Measurements from ENCODE around the gene LRRC73. TPM values are rescaled to one million over a fixed set of nuclear protein-coding genes. Genes with fewer than 3 reads are reported as not detected.
A peak's percentile ranks its signal among the peaks of the same experiment; 100 is the strongest.
"Not testable (repeated sequence)": the region's sequence is repeated elsewhere in the genome, so short reads cannot be mapped to it uniquely, and the experiment has no call there.

The LRRC73 gene, protein sequence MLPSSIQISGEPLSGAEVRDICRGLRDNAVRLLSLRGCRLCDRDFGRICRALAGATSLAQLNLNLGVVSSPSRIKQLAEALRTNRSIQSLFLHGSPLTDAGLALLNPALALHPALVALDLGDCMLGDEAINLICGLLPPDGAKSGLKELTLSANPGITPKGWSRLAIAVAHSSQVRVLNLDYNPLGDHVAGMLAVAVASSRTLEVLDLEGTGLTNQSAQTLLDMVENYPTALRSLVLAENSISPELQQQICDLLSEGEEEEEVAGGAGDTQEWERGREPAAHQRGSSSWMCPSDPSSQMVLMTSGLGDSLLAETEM
- 0.22 and 0.75 TPM in 2 replicates for total RNA-seq (2014; rRNA removed)
- percentile 33 among the genes with signal in this experiment for Bru-seq, nascent RNA
- percentile 22 among the genes with signal in this experiment for BruChase-seq, experiment 1, labeled RNA remaining after a 6-hour chase
- BruChase-seq, experiment 2, labeled RNA remaining after a 2-hour chase, result percentile 32 among the genes with signal in this experiment
- long read RNA-seq, partial matches to known transcripts, result 1 of 1 reads
- long read RNA-seq, other reads (novel, unspliced or antisense), result 0 of 1 reads

DNA sequence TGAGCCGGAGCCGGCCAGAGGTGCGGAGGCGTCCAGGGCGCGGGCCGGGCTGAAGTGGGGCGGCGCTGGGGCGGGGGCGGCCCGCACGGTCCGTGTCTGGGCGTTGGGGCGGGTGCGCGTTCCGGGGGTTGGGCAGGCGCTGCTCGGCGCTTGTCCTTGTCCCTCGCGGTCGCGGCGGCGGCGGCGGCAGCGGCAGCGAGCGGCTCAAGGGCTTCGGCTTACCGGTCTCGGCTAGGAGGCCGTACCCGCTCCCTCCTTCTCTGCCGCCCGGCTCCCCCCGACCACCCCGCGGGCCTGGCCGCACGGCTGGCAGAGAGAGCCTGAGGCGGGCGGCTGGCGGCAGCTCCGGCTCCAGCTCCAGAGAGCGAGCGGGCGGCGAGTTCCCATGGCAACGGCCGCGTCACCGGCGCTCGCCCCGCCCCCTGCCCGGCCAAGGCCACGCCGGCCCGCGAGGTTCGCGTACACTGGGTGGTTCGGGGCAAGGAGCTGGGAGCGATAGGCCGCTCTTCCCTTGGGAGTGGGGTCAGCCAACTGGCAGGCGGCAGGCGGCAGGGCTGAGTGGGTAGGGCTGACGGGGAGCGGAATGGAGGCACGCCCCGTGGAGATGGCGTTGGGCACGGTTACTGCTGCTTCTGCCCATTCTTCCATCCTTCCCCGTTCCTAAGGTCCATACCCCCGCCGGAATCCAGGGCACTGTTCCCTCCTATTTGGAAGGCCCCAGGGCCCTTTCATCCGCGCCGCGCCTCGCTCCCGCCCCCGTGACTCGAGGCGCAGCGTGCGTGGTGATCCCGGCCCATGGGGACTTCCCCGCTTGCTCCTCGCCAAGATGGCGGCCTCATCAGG is at the start of gene LRRC73:
Gene LRRC73, minus strand, starts transcription at position 363 of the 843 bp plus-strand sequence. CDS start 561 bp downstream, outside the sequence.
- intact Hi-C loops (cut with micrococcal nuclease), result loop anchor here (5.0 to 10.0 kb wide), 2 partner anchors 145 to 248 kb away; partner anchors contain the start of gene ZNF318

DNA sequence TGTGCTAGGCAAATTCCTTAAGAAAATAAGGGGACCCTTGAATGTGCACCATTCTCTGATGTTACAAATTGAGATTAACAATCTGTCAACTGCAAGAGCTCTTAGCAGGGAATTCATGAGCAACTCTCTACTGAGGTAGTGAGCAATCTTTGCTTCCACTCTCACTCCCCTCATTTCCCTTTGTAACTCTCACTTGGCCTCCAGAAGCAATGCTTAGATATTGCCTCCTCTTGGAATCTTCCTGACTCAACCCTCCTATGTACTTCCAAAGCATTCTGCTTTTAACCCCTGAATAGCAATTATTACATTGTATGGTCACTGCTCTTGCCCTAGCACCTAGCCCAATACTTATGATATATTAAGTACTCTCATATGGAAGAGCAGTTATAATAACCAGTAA is 49.2 kb upstream of the LRRC73 start:
- Histone ChIP-seq H3K9me2 (replicated peaks; ENCODE audit: low read length) (no peaks in the 10 kb centered on the region), H3K27me3 (ENCODE audit: low read length) (no peaks in the 10 kb centered on the region), H3F3A (ENCODE audit: low read length, unreplicated experiment) (no peaks in the 10 kb centered on the region), H3K36me3 (ENCODE audit: low read depth, low read length) (peaks cover 59% of the 10 kb centered on the region), H2AFZ (ENCODE audit: low read length) (no peak overlapping the region), H3K79me2 (ENCODE audit: low read length) (no peaks in the 10 kb centered on the region), H3K4me2 (ENCODE audit: low read length) (no peak overlapping the region), H3K9ac (ENCODE audit: low read length) (no peak overlapping the region), H3K4me3 (ENCODE audit: low read length) (no peak overlapping the region), H3K27ac (ENCODE audit: low read length) (no peak overlapping the region), H4K20me1 (ENCODE audit: low read length) (no peaks in the 10 kb centered on the region), H3K9me3 (ENCODE audit: low read length) (no peaks in the 10 kb centered on the region), H3K4me1 (ENCODE audit: insufficient read depth, low read length) (no peaks in the 10 kb centered on the region)
- intact Hi-C loops (cut with micrococcal nuclease), result no loop called here
- no peak for DNase-seq
- ChIA-PET CTCF (no interaction called here), POLR2A (ENCODE audit: unreplicated experiment) (no interaction called here)
- ATAC-seq, result no peak
- no TSS peak for BruUV-seq (replicated peaks)
- TF ChIP-seq EZH2phosphoT487 (IDR thresholded peaks at IDR 0.05; ENCODE audit: borderline replicate concordance, low read length) (no peak), EZH2 (IDR thresholded peaks at IDR 0.05; ENCODE audit: low read length, unreplicated experiment) (no peak)
- TF ChIP-seq, protein P1, sequence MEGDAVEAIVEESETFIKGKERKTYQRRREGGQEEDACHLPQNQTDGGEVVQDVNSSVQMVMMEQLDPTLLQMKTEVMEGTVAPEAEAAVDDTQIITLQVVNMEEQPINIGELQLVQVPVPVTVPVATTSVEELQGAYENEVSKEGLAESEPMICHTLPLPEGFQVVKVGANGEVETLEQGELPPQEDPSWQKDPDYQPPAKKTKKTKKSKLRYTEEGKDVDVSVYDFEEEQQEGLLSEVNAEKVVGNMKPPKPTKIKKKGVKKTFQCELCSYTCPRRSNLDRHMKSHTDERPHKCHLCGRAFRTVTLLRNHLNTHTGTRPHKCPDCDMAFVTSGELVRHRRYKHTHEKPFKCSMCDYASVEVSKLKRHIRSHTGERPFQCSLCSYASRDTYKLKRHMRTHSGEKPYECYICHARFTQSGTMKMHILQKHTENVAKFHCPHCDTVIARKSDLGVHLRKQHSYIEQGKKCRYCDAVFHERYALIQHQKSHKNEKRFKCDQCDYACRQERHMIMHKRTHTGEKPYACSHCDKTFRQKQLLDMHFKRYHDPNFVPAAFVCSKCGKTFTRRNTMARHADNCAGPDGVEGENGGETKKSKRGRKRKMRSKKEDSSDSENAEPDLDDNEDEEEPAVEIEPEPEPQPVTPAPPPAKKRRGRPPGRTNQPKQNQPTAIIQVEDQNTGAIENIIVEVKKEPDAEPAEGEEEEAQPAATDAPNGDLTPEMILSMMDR (conservative IDR thresholded peaks at IDR 0.05; ENCODE audit: low read depth, low read length), result no peak

More for the DNA sequence above, at the start of gene LRRC73:
- peak within 1 kb of the TSS; percentile 78 for H3K4me3 ChIP-seq (ENCODE audit: low read length)
- ChIA-PET CTCF (interaction anchor here (1.3 kb wide), 1 partner anchor 54 kb away, joined by 3 read pairs; no protein-coding TSS in a partner anchor), POLR2A (ENCODE audit: unreplicated experiment) (interaction anchor here (0.5 to 0.6 kb wide), 3 partner anchors 38 to 202 kb away, joined by 3 to 16 read pairs (median 4); partner anchors contain the start of gene CRIP3)
- no peaks in the 10 kb centered on the region for H3K9me3 ChIP-seq (ENCODE audit: low read length)
- H3K36me3 ChIP-seq (ENCODE audit: low read depth, low read length), result peaks cover 9% of the 10 kb centered on the region; the same call in 1 of the 2 replicates
- no TSS peak for BruUV-seq (replicated peaks)
- H4K20me1 ChIP-seq (ENCODE audit: low read length), result no peaks in the 10 kb centered on the region; the same call in 1 of the 2 replicates
- peaks cover 9% of the 10 kb centered on the region for H3K79me2 ChIP-seq (ENCODE audit: low read length)
- H3F3A ChIP-seq (ENCODE audit: low read length, unreplicated experiment), result peaks cover 5% of the 10 kb centered on the region
- H3K9ac ChIP-seq (ENCODE audit: low read length), result peak within 1 kb of the TSS; percentile 36
- no peak within 1 kb of the TSS for H3K27ac ChIP-seq (ENCODE audit: low read length)
- DNase-seq (peak; percentile 79), ATAC-seq (peak; percentile 84)
- H3K27me3 ChIP-seq (ENCODE audit: low read length), result no peaks in the 10 kb centered on the region
- TF ChIP-seq EZH2 (IDR thresholded peaks at IDR 0.05; ENCODE audit: low read length, unreplicated experiment) (no peak), EZH2phosphoT487 (IDR thresholded peaks at IDR 0.05; ENCODE audit: borderline replicate concordance, low read length) (no peak)
- TF ChIP-seq, protein P1 (conservative IDR thresholded peaks at IDR 0.05; ENCODE audit: low read depth, low read length), result no peak
- H3K4me2 ChIP-seq (ENCODE audit: low read length), result peak within 1 kb of the TSS; percentile 82
- H3K4me1 ChIP-seq (ENCODE audit: insufficient read depth, low read length), result peaks cover 11% of the 10 kb centered on the region
- H2AFZ ChIP-seq (ENCODE audit: low read length), result peak within 1 kb of the TSS; percentile 85
- no peaks in the 10 kb centered on the region for H3K9me2 ChIP-seq (replicated peaks; ENCODE audit: low read length)

DNA sequence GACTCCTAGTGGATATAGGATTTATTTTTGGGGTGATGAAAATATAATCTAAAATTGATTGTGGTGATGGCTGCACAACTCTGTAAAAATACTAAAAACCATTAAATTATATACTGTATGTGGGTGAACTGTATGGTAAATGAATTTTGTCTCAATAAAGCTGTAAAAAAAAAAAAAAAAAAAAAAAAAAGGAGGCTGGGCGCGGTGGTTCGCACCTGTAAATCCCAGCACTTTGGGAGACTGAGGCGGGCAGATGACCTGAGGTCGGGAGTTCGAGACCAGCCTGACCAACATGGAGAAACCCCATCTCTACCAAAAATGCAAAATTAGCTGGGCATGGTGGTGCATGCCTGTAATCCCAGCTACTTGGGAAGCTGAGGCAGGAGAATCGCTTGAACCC is 47.5 kb upstream of the LRRC73 start:
- H3K27ac ChIP-seq (ENCODE audit: low read length); H4K20me1 ChIP-seq (ENCODE audit: low read length); H3K9ac ChIP-seq (ENCODE audit: low read length); ATAC-seq; H3K9me3 ChIP-seq (ENCODE audit: low read length); CTCF ChIA-PET; H3F3A ChIP-seq (ENCODE audit: low read length, unreplicated experiment); POLR2A ChIA-PET (ENCODE audit: unreplicated experiment); H3K9me2 ChIP-seq (replicated peaks; ENCODE audit: low read length); H3K79me2 ChIP-seq (ENCODE audit: low read length); H3K4me2 ChIP-seq (ENCODE audit: low read length); H3K27me3 ChIP-seq (ENCODE audit: low read length); H3K4me3 ChIP-seq (ENCODE audit: low read length); H3K4me1 ChIP-seq (ENCODE audit: insufficient read depth, low read length); DNase-seq; H2AFZ ChIP-seq (ENCODE audit: low read length); BruUV-seq (replicated peaks); intact Hi-C loops (cut with micrococcal nuclease): not testable (repeated sequence)
- peaks cover 59% of the 10 kb centered on the region for H3K36me3 ChIP-seq (ENCODE audit: low read depth, low read length)

Data from PC-3 (cell line).